ENCODE measurements around the gene SH3BGRL3. TPM values are rescaled to one million over a fixed set of nuclear protein-coding genes. Genes with fewer than 3 reads are reported as not detected.
"Not testable (repeated sequence)": the region's sequence is repeated elsewhere in the genome, so short reads cannot be mapped to it uniquely, and the experiment has no call there.

The SH3BGRL3 gene
- 50.6 and 66.8 TPM in 2 replicates for total RNA-seq (2014; rRNA removed; shearing (Covaris generic))

GRCh38 chr1:26279456-26280332 lies at the start of gene SH3BGRL3:
Gene SH3BGRL3 (plus strand): TSS chr1:26280086. CDS start chr1:26280156, 70 bp downstream.
- DNase-seq (ENCODE audit: low read depth) = peak; percentile 95

- DNase-seq (ENCODE audit: low read depth) = not testable (repeated sequence)
Observed at GRCh38 chr1:26230682-26231081, 49.2 kb upstream of the SH3BGRL3 start.

GRCh38 chr1:26233903-26234643 lies 45.8 kb upstream of the SH3BGRL3 start, which contains the start of gene CEP85:
Gene CEP85 (plus strand): TSS chr1:26234200. CDS start chr1:26239784, 5,584 bp downstream.
- DNase-seq (ENCODE audit: low read depth) = peak; percentile 98

DNA sequence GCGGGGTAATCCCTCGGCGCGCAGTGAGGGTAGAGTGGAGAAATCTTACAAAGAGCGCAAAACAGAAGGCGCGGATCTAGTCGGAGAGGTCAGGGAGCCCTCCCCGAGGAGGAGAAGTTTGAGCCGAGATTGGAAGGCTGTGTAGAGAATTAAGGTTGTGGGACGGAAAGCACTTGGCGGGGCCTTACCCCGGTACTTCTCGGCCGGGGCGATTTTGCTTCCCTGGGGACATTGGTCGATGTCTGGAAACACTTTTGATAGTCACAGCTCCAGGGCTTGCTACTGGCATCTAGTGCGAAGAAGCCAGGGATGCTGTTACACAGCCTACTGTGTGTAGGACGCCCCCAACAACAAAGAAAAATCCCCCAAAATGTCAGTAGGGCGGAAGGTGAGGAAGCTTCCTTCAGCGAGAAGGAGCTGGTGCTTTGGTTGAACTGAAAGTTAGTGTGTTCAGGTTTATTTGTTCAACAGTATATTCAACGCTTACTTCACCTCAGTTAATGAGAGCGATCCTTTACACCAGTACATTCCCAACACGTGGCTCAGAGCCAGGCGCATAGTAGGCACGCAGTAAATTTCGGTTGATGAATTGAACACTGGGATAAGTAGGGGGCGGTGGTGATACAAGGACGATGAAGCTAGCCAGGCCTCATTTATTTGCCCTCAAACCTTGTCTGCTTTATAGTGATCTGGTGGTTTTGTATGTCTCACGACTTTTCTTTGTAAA lies 45.1 kb upstream of the SH3BGRL3 start:
- DNase-seq (ENCODE audit: low read depth) = peak; percentile 46

GRCh38 chr1:26237230-26237966 lies 42.5 kb upstream of the SH3BGRL3 start:
- peak; percentile 20 for DNase-seq (ENCODE audit: low read depth)

DNA sequence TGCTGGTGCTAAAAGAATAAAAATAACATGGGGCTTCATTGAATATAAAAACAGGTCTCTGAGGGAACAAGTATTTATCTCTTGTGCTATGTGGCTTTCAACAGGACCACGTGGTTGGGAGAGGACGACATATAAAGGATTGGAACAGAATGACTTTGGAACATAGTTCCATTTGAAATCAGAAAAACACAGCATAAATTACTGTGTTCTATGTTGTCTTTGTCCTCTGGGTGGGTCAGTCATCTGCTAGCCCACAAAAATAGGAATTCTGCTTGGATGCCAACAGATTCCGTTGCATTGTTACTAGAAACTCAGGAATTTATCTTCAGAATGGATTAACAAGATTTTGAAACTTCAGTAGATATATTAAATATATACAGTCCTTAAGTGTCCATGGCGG lies 40.0 kb upstream of the SH3BGRL3 start:
- DNase-seq (ENCODE audit: low read depth) = no peak

DNA sequence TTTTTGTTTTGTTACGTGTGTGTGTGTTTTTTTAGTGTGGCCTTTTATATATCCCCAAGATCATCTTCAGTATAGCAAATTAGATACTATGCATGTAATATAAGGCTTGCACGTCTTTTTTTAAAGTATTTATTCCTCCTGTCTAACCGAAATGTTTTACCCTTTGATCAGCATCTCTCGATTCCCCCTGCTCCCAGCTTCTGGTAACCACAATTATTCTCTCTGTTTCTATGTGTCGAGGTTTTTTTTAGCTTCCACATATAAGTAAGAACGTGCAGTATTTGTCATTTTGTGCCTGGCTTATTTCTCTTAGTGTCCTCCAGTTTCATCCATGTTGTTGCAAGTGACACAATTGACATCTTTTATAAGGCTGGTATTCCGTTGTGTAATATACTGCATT lies 27.2 kb upstream of the SH3BGRL3 start:
- DNase-seq (ENCODE audit: low read depth) = no peak

DNA sequence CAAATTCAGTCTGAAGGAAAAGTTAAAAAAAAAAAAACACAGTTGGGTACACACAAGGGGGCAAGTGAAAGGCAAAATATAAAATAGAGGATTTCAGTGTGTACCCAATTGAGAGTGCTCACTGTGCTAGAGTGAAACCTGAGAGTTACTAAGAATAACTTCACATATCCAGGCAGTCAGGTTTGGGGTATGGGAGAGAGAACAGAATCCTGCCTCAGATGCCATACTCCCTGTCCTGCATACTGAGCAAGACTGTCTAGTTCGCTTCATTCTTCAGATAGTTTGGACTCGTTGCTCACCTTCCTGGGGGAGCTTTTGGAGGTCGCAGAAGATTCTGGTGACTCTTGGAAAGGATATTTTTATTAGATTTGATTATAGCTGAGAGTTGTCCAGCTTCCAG lies 25.5 kb upstream of the SH3BGRL3 start:
- DNase-seq (ENCODE audit: low read depth) = no peak

GRCh38 chr1:26257222-26257621 lies 22.7 kb upstream of the SH3BGRL3 start:
- DNase-seq (ENCODE audit: low read depth) = no peak

DNA sequence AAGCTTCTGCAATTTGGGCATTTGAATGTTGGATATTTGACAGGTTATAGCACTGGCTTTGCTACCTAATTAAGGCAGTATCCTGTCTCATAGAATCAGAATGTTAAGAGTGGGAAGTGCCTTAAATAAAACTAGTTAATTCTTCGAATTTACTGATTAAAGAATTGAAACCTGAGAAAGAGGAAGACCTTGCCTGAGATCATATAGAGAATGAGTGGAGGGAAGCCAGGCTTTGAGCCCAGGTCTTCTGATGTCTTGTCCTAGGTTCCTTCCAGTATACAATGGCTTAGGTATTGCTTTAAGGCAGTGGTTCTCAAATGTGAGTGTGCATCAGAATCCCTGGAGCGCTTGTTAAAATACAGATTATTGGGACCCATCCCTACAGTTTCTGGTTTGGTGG lies 20.9 kb upstream of the SH3BGRL3 start:
- no peak for DNase-seq (ENCODE audit: low read depth)

DNA sequence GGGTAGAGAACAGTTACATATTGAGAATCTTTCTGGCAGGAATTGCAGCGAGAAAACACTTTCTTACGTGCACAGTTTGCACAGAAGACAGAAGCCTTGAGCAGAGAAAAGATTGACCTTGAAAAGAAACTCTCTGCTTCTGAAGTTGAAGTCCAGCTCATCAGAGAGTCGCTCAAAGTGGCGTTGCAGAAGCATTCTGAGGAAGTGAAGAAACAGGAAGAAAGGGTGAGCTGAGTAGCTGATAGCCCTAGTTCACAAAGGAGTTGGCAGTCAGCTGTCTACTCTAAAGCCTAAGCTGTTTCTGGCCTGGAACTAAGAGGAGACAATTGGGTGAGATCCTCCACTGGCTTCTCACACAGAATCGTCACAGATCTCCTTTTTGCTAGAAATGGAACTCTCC lies 20.3 kb upstream of the SH3BGRL3 start:
- no peak for DNase-seq (ENCODE audit: low read depth)

DNA sequence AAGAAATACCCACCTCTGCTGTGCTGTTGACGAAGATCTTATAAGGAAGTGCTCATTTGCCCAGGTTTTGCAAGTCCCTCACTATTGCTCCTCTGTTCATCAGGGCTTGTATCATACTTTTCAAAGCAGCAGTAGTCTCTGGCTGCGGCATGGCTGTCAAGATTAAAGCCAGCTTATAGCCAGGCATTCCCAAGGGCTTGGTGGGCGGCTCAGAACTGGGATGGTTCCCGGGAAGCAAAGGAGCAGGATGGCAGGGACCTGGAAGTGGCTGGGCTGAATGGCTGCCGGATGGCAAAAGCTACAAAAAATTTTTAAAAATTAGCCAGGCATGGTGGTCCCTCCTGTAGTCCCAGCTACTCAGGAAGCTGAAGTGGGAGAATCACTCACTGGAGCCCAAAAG lies 16.7 kb upstream of the SH3BGRL3 start:
- DNase-seq (ENCODE audit: low read depth) = no peak

DNA sequence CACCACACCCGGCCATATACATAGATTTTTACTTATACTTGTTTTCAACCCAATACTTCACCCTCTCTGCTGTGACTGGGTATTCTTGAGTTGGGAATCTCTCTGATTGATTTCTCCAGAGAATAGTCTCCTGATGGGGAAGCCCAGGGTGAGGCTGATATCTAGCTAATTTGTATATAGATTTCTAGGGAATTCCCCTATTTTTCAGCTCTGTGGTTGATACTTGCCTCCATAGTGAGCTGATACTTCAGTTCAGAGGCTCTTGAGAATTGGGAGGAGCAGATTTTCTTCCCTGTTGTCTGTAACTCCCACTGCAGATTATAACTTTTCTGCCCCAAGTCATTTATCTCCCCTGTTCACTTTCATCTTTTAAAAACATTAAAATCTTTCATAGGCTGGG lies 14.5 kb upstream of the SH3BGRL3 start:
- DNase-seq (ENCODE audit: low read depth) = no peak

GRCh38 chr1:26268290-26269197 lies 11.3 kb upstream of the SH3BGRL3 start:
- DNase-seq (ENCODE audit: low read depth) = no peak

GRCh38 chr1:26269198-26269550 lies 10.7 kb upstream of the SH3BGRL3 start:
- DNase-seq (ENCODE audit: low read depth) = no peak

GRCh38 chr1:26274801-26275425 lies 5.0 kb upstream of the SH3BGRL3 start:
- DNase-seq (ENCODE audit: low read depth) = peak; percentile 16

GRCh38 chr1:26275580-26276431 lies 4.1 kb upstream of the SH3BGRL3 start:
- peak; percentile 96 for DNase-seq (ENCODE audit: low read depth)

GRCh38 chr1:26276432-26276838 lies 3.5 kb upstream of the SH3BGRL3 start:
- DNase-seq (ENCODE audit: low read depth) = no peak

GRCh38 chr1:26277261-26277661 lies 2.6 kb upstream of the SH3BGRL3 start:
- no peak for DNase-seq (ENCODE audit: low read depth)

Measured in Daoy (cell line).